GM19238 (cell line): ENCODE results near the gene USP2.

Experiments
- DNase-seq: peaks from one replicate; pipeline ENCODE4 v3.0.0; 2011; ENCODE audit warnings: low spot score; ENCODE audit not compliant: insufficient read length

The USP2 gene, protein sequence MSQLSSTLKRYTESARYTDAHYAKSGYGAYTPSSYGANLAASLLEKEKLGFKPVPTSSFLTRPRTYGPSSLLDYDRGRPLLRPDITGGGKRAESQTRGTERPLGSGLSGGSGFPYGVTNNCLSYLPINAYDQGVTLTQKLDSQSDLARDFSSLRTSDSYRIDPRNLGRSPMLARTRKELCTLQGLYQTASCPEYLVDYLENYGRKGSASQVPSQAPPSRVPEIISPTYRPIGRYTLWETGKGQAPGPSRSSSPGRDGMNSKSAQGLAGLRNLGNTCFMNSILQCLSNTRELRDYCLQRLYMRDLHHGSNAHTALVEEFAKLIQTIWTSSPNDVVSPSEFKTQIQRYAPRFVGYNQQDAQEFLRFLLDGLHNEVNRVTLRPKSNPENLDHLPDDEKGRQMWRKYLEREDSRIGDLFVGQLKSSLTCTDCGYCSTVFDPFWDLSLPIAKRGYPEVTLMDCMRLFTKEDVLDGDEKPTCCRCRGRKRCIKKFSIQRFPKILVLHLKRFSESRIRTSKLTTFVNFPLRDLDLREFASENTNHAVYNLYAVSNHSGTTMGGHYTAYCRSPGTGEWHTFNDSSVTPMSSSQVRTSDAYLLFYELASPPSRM

DNA sequence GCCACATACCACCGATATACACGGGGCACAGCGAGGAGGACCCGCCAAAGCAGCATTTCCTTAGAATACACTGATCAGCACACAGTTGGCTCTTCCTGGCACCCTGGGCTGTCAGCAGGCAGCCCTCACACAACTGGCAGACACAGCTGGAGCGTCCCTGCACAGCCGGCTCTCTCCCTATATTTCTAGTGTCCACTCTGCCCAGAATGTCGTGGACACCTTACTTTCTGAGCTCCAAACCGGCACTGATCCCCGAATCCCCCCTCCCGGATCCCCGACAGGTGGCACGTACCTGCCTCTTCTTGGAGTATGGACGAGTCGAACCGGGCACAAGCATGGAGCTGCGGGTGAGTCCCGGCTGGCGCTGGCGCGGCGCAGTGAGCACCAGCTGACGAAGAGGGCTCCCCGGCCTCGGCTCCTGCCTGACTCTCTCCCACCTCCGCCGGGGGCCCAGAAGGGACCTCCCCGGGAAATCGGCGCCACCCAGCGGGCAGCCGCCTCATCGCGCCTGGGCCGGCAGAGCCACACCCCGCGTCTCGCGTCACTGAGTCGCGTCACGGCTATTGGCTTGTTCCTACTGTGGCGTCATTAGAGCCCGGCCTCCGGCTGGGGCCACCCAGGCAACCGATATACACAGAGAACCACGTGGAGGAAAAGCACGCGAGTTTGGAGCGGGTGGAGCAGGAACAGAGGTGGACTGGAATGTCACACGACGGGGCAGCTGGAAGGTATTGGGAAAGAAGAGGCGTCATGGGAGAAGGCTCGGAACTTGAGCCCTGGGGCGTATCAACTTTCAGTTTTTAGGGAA is at the start of gene USP2:
Gene USP2 (minus strand): TSS at position 510 of the 808 bp plus-strand sequence. CDS start 8,210 bp downstream, outside the sequence.
- peak; percentile 85 for DNase-seq

DNA sequence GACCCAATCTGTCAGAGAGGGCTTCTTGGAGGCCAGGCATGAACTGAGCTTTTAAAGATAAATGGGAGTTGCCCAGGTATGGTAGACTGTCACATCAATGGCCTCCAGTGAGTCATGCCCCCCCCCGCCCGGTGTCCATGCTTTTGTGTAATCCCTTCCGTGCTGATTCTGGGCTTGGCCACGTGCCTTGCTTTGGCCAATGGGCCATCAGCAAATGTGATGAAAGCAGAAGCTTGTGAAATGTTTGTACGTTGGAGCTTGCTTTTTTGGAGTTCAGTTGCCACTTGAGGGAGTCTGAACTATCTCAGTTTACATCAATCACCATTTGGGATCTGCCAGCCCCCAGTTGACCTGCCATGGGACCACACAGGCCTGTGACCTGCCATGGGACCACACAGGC is 45.8 kb upstream of the USP2 start:
- no peak for DNase-seq

DNA sequence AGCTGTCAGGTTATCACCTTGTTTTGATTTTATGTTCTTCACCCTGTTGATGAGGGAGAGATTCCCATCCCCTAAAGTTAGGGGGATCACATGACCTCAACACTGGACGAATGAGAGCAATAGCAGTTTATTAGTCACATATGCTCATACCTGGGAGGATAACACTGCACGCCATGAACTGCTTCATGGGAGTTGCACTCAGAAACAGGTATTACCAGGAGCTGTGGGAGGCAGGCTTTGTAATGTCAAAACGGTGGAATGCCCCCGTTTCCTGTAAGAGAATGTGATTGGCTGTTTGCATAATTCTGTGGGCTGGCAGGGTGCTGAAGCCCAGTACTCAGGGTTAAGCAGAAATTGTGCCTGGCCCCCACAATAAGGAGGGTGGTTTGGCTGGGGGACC is 44.7 kb upstream of the USP2 start:
- DNase-seq, result no peak

DNA sequence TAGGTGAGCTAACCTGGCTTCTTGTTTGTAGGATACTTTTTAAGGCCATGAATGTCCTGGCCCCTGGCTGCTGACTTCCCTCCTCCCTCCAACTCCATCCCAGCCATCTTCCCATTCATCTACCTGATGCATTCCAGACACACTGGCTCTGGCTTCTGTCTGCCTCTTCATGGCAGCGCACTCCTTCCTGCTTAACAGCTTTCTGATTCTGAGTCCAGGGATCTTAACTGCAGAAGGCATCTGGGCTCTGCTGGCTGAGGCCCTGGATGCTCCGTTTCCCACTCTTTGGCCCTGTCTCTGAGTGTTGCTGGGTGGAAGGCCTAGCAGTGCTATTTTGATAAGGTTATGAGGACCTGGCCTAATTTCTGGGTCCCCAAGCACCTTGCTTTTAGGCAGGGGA is 43.3 kb upstream of the USP2 start:
- DNase-seq, result no peak

DNA sequence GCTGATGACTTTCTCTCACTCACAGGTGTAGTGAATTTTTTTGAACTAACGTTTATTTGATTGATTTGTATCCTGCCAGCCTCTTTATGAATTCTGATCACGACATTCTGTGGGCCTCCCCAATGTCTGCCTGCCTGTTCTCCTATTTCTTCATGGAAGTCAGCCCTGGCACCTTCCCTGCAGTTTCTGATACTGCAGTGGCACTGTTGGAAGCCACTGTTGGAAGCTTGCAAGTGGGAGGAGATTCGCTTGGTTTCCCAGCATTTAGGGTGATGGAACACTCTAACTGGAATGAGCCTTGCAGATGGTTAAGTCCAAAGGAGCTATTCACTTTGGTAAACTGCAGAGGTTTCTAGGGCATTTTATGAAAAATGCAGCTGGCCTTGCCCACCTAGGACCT is 42.8 kb upstream of the USP2 start:
- no peak for DNase-seq

DNA sequence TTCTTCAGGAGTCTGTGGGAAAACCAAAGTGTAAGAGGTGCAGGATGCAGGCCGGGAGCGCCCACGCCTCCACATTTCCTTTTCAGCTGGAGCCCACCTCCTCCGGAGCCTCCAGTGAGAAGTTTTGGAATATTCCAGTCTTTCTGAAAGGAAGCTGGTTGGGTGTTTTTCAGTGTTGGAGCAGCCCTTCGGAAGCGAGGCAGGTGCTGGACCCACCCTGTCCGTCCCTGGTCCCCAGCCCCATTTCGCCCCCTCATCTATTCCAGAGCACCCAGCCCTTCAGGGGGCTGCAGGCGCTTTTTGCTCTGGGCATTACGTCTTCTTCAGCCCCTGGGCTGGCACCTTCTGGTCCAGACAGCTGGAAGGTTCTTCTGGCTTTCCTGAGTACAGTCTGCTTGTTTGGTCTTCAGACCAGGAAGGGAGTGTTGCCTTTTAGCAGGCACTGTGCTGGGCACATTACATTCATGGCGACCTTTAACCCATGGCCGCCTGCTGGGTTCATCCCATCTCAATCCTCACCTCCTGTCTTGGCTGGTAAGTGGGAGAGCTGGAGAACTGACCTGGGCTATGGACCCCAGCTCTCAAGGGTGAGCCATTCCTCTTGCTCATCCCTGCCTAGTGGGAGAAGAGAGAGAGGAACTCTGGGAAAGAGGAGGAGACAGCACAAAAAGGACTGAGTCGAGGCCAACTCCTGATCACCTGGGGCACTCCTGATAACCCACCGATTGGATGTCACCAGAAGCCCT is 42.2 kb upstream of the USP2 start:
- DNase-seq, result no peak

DNA sequence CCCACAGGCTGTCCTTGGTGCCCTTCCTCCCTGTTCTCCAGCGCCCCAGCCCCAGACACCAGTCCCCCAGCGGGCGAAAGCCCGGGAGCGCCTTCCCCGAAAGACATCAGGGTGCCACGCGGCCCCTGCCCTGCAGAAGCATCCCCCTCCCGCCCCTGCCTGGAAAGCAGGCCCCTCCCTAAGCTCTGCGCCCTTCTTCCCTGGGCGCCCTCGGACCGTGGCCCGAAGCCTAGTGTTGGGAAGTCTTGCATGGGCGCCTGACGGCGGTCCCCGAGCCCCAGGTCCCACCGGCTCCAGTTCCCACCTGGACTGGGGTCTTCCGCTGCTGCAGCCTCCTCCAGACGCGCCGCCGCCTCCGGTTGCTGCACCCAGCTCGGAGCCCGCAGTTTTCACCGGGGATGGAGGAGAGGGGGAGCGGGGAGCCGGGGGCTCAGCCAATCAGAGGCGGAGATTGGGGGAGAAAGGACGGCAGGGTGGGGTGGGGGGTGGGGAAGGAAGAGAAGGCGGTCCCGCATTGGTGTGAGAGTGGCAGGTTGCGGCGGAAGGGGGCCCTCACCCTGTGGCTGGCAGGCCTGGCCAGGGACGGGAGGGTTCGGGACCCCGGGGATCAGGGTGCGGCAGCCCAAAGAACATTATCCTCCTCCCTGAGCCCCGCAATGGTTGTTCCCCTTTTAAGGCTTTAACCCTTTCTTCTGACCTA is 41.5 kb upstream of the USP2 start, which contains the start of gene THY1:
Gene THY1 (minus strand): TSS at position 364 of the 700 bp plus-strand sequence. CDS start 2,267 bp downstream, outside the sequence.
- DNase-seq, result no peak

DNA sequence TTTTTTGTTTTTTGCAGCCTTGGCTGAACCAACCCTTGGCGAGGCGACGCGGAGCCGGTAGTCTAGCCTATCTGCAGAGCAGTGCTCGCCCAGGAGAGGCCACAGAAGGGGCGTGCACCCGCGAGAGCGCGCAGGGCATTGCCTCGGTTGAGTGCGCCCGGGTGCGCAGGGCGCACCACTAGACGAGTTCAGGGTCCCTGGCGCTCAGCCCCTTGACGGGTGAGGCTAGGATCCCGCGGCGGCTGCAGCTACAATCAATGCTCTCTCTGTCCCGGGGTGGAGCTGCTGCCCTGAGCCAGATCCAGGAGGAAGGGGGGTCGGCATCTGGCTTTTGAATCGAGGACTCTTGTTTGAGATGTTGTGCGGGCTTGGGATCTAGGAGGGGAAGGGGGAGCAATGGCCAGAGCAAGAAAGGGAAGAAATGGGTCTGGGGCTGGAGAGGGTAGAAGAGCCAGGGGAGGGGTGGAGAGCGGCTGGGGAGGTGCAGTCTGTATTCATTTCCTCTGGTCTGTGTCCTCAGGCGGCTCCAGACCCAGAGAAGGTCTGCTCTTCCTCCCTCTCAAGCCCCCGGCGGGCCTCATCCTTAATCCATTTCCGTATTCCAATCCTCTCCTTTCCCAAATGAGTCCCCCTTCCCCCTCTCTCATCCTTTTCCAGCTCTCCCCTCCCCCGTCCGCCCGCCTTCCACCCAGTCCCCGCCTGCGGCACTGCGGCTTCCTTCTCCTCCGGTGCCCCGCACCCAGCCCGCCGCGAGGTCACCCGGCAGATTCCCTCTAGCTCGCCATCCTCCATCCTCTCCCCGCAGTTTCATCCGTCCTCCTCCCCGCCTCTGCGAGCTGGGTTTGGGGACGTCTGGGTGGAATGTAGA is 40.7 kb upstream of the USP2 start:
- no peak for DNase-seq

DNA sequence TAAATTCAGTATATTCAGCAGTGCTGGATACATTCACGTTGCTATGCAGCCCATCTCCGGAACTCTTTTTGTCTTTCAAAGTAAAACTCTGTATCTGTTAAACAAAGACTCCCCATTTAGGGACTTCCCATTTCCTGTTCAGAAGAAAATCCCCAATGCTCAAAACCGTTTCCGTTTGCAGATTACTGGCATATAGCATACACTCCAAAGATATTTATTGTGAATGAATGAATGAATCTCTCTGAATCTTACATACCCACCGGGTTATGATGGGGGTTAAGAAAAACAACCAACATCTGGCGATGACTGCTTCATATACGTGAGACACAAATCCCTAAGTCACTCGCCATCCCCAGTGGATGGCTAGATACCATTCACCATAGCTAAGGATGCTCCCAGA is 39.9 kb upstream of the USP2 start:
- no peak for DNase-seq

DNA sequence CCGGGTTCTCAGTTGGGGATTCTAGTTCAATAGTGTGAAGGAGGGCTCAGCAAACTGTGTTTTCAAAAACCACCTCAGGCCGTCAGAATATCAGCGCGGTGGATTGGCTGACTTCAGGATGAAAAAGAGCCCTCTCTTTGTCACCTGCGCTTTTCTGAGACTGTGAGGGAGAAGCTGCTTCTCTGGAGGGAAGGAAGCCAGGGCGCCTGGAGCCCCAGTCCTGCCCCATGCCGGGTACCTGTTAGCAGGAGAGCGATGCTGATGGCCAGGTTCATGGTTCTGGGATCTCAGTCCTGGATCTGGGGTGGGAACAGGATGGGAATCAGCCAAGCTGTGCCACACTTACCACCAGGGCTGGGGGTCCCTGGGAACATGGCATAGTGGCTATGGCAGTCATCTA is 39.1 kb upstream of the USP2 start:
- DNase-seq, result no peak

DNA sequence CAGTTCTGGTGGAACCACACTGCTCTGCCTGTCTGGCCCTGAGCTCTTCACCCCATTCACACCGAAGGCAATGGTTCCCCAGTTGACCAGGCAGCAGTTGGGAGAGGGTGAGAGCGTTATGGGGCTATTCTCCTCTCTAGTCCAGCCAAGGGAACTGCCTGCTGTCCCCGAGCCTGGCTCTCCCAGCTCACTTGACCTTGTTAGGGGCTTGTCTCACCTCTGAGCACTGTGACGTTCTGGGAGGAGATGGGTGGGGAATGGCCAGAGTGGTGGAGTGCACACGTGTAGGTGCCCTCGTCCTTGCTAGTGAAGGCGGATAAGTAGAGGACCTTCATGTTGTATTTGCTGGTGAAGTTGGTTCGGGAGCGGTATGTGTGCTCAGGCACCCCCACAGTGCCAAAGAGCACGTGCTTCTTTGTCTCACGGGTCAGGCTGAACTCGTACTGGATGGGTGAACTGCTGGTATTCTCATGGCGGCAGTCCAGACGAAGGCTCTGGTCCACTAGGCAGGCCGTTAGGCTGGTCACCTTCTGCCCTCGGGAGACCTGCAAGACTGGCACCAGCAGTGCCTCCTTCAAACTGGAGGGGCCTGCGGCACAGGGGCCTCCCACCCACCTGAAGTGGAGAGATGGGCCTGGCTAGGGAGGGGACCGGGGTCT is 38.5 kb upstream of the USP2 start:
- DNase-seq, result no peak

DNA sequence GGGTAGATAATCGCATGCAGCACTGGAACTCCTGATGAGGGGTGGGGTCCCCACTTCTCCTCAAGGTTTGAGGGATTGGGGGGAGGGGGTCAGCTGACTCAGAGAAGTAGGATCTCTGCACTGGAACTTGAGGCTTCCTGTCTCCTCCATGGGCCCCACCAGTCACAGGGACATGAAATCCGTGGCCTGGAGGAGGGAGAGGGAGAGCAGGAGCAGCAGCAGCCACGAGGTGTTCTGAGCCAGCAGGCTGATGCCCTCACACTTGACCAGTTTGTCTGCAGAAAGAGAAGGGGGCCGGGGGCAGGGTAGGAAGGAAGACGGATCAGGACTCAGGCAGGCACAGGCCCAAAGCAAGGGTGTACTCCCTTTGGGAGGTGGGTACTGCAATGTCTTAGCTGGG is 37.8 kb upstream of the USP2 start:
- no peak for DNase-seq

DNA sequence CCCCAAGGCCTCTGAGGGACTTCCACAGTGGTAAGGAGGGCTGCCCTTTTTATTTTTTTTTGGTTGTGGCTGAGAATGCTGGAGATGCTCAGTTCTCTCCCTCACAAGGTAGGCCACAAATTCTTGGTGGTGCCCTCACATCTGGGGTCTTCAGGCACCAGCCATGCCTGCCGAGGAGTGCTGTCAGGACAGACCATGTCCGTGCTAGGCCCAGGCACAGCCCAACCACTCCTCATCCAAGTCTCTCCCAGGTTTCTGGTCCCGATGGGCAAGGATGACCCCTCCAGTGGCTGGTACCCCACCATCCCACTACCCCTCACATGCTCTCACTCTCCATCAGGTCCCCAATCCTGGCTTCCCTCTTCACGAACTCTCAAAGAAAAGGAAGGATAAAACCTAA is 37.3 kb upstream of the USP2 start:
- no peak for DNase-seq

DNA sequence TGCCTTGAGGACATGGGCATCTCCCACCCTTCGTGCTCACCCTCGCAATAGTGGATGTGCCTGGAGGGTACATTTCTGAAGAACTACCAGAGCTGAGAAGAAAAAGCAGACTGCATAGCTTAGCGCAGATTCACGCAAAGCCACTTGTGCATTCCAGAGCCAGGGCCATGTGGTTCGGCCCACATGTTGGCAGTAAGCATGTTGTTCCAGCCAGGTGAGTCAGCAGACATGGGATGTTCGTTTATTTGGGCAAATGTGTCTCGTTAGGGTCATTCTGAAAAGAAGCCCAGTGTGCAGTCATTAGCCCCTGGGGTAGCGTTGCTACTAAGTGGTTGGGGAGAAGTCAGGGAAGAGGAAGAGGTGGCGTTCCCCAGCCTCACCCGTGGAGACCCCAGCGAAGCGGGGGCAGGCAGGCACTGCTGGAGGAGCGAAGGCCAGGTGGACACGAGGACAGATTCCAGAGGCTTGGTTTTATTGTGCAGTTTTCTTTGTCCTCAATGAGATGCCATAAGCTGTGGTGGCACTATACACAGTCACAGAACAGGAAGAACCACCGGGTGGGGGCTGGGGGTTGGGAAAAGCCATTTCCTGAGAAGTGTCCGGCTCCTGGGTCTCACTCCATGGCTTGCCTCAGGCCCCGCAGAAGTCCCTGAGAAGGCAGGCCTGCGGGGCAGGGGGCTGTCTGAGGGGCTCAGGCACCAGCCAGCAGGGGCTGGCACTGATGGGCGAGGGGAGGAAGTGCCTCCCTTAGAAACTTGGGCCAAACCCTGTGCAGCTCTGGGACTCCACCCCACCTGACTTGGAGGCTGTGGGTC is 36.4 kb upstream of the USP2 start:
- DNase-seq, result no peak

DNA sequence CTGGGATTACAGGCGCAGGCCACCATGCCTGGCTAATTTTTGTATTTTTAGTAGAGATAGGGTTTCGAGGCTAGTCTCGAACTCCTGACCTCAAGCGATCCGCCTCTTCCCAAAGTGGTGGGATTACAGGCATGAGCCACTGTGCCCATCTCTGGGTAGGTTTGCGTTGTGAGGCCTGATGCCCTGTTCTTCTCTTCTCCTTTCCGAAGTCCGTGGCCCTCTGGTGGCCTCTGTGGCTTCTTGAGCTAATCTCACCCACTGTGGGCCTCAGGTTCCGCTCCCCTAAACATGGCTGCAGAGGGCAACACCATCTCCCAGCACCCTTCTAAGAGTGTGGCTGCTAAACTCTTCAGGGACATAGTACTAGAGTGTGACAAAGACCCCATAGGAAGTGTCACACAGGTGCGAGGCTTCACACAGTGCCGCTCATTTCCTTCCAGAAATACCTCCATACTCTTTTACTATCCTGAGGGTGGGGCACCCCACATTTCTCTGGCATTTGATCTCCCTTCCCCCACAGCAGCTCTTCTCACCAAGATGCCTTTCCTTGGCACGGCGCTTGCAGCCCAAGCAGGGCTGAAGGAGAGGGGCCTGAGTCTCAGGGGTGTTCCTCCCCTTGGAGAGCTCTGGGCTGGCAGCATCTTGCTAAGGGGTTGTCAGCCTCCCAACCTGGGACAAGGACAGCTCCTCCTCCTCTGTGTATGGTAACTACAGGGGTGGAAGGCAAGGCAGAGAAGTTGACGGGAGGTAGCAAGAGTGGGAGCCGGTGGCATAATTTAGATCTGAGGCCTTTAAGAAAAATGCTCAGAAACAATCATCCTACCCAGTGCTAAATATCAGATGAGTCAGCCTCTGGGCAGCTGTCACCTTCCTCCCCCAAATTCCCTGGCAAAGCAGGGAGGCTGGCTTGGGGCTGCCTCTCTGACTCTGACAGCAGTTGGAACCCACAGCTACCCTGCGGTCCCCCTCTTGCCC is 35.4 kb upstream of the USP2 start:
- no peak for DNase-seq

DNA sequence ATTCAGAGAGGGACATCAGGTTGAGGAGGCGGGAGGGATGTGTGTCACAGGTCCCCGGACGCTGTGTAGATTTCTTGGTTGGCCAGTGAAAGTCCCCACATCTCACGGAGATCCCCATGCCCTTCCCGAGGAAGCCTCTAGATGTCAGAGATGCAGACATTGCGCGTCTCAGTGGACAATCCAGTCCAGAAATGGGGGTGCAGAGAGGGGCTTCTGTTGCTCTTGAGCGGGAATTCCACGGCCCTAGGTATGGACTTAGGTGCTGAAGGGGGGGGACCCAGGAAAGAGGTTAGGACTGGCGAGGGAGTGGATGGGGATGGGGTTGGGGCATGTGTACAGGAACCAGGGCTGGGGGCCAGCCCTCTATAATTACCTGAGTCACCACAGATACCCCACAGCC is 34.5 kb upstream of the USP2 start:
- no peak for DNase-seq

DNA sequence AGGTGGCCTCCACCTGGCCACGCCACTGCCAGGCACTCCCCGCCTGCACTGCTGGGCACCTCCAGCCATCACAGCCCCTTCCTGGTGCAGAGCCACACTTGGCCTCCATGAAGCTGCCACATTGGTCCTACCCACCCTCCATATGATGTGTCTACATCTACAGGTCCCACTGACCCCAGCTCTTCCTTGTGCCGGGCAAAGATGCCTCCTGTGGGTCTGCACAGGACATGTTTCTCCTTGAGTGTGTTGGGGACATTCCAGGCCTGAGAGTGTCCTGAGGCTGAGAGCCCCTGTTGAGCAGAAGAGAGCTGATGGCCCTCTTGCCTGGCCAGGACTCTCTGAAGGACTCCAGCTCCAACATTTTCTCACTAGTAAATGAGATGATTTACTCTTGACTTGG is 34.0 kb upstream of the USP2 start:
- no peak for DNase-seq
